ENCODE data around the gene TBC1D4.
"Not testable (repeated sequence)": the region's sequence is repeated elsewhere in the genome, so short reads cannot be mapped to it uniquely, and the experiment has no call there.

The TBC1D4 gene

DNA sequence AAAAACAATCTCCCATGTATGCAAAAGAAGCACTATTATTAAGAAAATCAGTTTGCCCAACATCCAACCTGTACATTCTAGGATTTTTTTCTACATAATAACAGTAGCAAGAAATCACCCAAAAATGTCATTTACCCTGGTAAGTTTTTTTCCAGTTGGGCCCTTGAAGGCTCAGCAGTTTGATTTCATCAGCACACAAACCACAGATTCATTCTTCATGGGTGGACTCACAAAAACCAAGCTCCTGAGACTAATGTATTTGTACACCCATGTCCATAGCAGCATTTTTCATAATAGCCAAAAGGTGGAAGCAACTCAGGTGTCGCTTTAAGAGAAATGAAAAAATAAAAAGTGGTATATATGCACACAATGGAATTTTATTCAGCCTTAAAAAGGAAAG is 210.1 kb downstream of the TBC1D4 start:
- peak; percentile 10 for DNase-seq

DNA sequence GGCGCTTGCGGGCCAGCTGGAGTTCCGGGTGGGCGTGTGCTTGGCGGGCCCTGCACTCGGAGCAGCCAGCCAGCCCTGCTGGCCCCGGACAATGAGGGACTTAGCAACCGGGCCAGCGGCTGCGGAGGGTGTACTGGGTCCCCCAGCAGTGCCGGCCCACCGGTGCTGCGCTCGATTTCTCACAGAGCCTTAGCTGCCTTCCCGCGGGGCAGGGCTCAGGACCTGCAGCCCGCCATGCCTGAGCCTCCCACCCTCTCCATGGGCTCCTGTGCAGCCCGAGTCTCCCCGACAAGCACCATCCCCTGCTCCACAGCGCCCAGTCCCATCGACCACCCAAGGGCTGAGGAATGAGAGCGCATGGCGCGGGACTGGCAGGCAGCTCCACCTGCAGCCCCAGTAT is 213.5 kb downstream of the TBC1D4 start:
- DNase-seq = not testable (repeated sequence)

DNA sequence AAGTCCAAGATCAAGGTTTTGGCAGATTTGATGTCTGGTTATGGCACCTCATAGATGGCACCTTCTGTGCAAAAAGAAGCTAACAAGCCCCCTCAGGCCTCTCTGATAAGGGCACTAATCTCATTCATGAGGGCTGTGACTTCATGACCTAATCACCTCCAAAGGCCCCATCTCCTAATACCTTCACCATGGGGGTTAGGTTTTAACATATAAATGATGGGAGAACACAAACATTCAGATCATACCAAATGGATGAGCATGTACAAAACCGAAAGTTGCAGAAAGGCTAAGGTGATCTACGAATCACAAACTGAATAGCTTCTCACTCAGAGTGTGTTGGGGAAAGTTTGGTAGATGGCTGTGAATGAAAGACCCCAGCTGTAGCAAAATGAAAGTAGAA is 217.4 kb downstream of the TBC1D4 start:
- peak; percentile 16 for DNase-seq

DNA sequence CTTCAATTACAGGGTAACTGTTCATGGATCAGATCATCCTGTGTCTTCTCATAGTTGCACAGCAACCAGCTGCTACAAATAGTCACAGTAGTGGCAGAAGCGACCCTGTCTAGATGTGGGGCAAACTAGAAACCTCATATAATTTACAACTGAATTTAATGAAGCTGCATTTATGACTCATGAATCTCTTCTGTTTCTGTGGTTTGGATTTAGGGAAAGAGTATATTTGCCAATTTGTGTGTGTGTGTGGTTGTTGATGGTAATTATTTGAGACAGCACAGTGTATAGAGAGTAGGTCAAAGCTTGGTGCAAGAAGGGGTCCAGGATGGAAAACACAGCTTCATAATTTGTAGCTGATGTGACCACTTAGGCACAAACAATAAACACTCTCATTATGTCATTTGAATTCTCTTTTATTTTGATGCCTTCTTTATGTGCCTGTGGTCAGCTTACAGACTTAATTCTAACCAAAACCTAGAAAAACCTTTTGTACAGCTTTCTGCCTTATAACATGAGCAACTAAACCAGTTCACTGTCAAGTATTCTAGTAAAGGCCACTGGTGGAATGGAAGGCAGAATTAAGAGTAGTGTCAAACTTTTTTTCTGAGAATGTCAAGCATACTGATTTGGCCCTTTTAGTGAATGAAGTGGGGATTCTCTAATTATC is 218.1 kb downstream of the TBC1D4 start:
- DNase-seq = peak; percentile 12

DNA sequence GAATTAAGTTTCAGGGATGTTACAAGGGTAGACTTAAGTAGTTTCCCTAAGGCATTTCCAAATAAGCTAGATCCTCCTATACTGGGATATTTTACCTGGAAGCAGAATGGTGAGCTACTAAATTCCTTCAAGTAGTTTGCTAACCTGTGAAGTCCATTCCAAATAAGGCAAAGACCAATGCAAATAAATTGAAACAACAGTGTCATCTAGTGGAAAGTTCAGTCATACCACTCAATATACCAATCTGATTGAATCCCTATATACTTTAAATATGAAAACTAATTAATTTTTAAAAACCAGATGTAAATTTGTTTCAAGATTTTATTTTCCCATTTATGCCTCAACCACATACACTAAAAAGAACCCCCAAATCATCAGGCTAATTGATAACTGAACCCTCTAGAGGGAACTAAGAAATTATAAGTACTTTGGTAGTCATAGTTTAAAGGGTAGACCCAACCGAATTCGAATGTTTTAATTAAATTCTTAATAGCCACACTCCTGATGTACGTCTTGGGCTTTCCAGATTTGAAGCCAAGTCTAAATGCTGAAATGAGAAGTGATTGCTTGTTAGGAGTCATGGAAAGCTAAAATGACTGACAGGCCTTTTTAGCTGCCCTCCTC is 223.7 kb downstream of the TBC1D4 start:
- DNase-seq = peak; percentile 55

DNA sequence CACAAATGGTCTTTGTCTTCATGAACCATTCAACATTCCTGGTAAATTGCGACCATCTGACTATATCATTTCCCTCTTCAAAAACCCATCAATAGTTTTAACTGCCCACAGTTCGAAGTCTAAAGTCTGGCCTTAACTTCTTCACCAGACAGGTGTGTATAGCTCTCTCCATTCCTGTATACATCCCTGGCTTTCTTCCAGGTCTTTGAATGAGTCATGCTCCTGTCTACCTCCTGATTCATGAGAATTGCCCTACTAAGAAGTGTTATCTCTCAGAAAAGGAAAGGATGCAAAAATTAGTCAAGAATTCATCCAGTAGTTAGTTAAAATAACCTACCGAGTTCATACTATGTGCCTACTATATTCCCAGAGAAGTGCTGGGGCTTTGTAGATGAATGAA is 225.0 kb downstream of the TBC1D4 start:
- DNase-seq = no peak

DNA sequence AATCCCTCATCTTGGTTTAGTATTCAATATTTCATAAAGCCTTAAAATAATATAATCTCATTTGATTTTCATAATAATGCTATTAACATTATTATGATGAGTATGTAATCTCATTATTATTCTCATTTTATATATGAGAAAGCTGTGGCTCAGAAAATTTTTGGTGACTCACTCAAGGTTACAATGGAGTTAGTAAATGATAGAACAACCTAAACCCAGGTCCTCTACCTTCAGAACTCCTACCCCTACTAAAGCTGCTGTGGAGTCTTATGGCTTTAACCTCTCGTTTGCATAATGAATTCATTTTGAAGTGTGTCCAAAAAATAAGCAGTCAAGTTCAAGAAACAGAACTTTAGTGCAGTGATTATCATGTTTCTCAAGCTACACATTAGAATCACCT is 226.3 kb downstream of the TBC1D4 start:
- DNase-seq = no peak

DNA sequence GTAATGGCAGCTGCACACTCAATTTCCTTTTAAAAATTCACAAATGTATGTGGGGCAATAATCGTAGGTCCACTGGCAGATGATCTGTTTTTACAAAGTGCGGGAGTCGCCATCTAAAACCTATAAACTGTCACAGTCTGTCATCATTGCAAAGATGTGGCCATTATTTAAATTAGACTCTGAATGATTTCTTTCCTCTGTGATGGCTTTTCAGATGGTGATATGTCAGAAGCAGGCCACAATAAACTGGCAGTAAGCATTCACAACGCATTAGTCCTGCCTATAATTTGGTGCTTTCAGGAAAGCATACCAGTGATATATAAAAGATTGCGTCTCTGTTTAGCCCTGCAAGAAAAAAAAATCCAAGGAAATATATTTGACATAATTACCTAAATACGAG is 226.8 kb downstream of the TBC1D4 start:
- DNase-seq = no peak

DNA sequence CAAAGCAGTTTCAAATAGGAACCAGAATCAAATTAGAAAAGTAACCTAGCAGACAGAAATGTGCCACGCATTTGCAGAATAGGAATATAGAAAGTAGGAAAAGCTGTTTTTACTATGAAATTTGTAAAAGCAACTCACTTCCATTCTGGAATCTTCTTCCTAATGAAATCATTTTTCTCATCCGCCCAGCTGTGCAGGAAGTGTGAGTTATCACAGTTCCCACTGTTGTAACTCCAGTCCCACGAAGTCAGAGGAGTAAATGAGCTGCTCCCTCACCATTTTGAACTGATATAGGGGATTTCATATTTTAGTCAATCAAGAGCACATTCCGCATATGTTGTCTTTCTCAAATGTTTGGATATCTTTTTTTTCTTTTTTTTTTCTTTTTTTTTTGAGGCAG is 230.8 kb downstream of the TBC1D4 start:
- peak; percentile 34 for DNase-seq

DNA sequence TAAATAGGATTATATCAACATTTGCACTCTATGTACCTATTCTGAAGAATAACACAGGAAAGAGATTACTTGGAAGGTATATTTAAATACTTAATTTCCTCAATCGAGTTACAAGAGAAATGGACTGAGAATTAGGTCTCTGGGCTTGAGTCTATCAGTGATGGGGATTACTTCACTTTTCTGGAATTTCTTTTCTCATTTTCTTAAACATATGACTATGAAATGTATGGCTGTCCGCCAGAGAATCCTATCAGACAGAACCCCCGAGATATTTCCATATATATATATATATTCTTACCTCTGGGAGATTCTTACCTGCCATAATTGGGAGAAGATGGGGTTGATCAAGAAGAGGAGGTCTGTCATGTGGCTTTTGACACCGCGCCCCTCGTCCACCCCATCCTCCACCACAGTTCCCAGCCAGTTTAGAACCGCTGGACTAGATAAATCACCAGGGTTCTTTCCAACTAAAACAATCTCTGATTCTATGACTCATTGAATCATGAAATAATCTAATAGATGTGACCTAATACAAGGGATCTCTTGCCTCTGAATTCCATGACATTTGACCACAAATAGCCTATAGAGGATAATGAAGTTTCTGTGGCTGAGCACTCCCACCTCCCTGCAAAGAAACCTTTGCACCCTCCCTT is 231.3 kb downstream of the TBC1D4 start:
- DNase-seq = peak; percentile 80

DNA sequence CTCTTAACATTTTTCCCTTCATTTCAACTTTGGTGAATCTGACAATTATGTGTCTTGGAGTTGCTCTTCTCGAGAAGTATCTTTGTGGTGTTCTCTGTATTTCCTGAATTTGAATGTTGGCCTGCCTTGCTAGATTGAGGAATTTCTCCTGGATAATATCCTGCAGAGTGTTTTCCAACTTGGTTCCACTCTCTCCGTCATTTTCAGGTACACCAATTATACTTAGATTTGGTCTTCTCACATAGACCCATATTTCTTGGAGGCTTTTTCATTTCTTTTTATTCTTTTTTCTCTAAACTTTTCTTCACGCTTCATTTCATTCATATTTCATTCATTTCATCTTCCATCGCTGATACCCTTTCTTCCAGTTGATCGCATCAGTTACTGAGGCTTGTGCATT is 236.4 kb downstream of the TBC1D4 start:
- DNase-seq = not testable (repeated sequence)

DNA sequence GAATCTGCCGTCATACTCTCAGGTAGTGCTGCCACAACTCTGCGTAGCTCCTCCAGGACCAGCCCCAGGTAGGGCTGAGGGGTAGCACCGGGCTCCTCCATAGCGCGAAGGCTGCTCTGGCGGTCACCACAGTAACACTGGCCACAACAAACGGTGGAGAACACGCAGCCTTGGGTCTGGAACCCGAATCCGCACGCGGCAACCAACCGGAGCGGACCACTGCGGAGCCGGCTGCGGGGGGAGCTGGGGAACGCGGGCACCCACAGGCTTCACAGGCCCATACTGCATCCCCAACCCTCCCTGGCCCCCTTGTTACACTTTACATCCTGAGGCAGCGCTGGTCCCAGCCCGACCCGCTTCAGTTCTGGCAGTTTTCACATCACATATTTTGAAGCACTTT is 241.7 kb downstream of the TBC1D4 start:
- DNase-seq = not testable (repeated sequence)

DNA sequence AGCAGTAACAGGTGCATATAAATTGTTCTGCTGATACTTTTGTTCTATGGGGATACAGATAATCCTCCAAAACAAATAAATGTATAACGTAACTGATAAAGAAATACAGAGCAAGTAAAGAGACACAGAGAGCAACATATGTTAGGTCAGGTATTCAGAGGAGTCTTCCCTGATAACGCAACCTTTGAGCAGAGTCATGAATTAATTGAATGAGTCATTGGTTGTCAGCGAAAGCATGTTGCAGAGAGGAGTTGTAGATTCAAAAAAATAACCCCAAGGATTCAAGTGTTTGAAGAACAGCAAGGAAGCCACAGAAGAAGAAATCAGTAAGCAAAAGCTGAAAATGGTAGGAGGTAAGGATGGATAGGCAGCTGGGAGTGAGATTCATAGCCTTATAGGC is 245.2 kb downstream of the TBC1D4 start:
- no peak for DNase-seq

All from fibroblast of skin of back (primary cell).